Neuronal stem cell (in vitro differentiated cells): ENCODE results near the gene GABBR1.

Source experiments
- DNase-seq: peaks from one replicate; pipeline ENCODE4 v3.0.0-alpha.2; 2013; ENCODE audit warnings: low spot score
- H2AFZ ChIP-seq: one replicate; pipeline ENCODE4 v1.6.1; 2013; ENCODE audit warnings: mild to moderate bottlenecking, low read length, inconsistent platforms
- H2AK5ac ChIP-seq: 2 replicates; pipeline ENCODE4 v1.6.1; 2013; ENCODE audit warnings: low read depth, mild to moderate bottlenecking, inconsistent platforms, low read length, moderate library complexity, mixed read lengths
- H2BK120ac ChIP-seq: 2 replicates; pipeline ENCODE4 v1.6.1; 2013; ENCODE audit warnings: low read depth, mild to moderate bottlenecking, inconsistent platforms, low read length, moderate library complexity, mixed read lengths
- H2BK12ac ChIP-seq: one replicate; pipeline ENCODE4 v1.6.1; 2013; ENCODE audit warnings: low read length, inconsistent platforms
- H2BK15ac ChIP-seq: 2 replicates; pipeline ENCODE4 v1.6.1; 2013; ENCODE audit warnings: mild to moderate bottlenecking, low read length, inconsistent platforms, mixed read lengths
- H2BK5ac ChIP-seq: one replicate; pipeline ENCODE4 v1.6.1; 2013; ENCODE audit warnings: inconsistent platforms, mild to moderate bottlenecking, low read length, moderate library complexity
- H3K14ac ChIP-seq: one replicate; pipeline ENCODE4 v1.6.1; 2013; ENCODE audit warnings: low read length, inconsistent platforms
- H3K18ac ChIP-seq: 2 replicates; pipeline ENCODE4 v1.6.1; 2013; ENCODE audit warnings: low read length, inconsistent platforms
- H3K23ac ChIP-seq: 2 replicates; pipeline ENCODE4 v1.6.1; 2013; ENCODE audit warnings: low read depth, mild to moderate bottlenecking, mixed read lengths, low read length, inconsistent platforms; ENCODE audit not compliant: poor library complexity
- H3K27ac ChIP-seq: replicated peaks from 3 replicates; pipeline ENCODE4 v1.5.1; 2013; ENCODE audit warnings: low read length, inconsistent platforms
- H3K27me3 ChIP-seq, 3 experiments: 2 replicates each; pipeline ENCODE4 v1.6.1; 2013; ENCODE audit warnings: low read length in 3 of 3, mild to moderate bottlenecking in 2 of 3, inconsistent platforms in 1 of 3, low read depth in 1 of 3, mixed read lengths in 1 of 3, moderate library complexity in 1 of 3; ENCODE audit not compliant: control insufficient read depth in 3 of 3, insufficient read depth in 3 of 3
- H3K36me3 ChIP-seq, 2 donors: replicated peaks in 1 of 2; 2 replicates each; pipeline ENCODE4 v1.6.1; 2013; ENCODE audit warnings: low read length in 2 of 2; ENCODE audit not compliant: control insufficient read depth in 2 of 2, insufficient read depth in 2 of 2
- H3K4ac ChIP-seq: 2 replicates; pipeline ENCODE4 v1.6.1; 2013; ENCODE audit warnings: inconsistent platforms, mild to moderate bottlenecking, low read length, moderate library complexity
- H3K4me1 ChIP-seq, 2 donors: 1 replicate in 1 of 2; 2 replicates in 1 of 2; pipeline ENCODE4 v1.6.1; 2013; ENCODE audit warnings: low read length in 2 of 2, low read depth in 1 of 2; ENCODE audit not compliant: control insufficient read depth in 2 of 2, insufficient read depth in 1 of 2
- H3K4me2 ChIP-seq: one replicate; pipeline ENCODE4 v1.6.1; 2013; ENCODE audit warnings: mild to moderate bottlenecking, low read length, inconsistent platforms; ENCODE audit not compliant: insufficient read depth, poor library complexity, severe bottlenecking
- H3K4me3 ChIP-seq, 2 donors: 2 replicates each; pipeline ENCODE4 v1.5.1; 2013; ENCODE audit warnings: low read length in 2 of 2, mild to moderate bottlenecking in 2 of 2, inconsistent platforms in 1 of 2, moderate library complexity in 1 of 2
- H3K79me1 ChIP-seq: one replicate; pipeline ENCODE4 v1.6.1; 2013; ENCODE audit warnings: low read depth, mild to moderate bottlenecking, inconsistent platforms, low read length, moderate library complexity
- H3K9ac ChIP-seq: one replicate; pipeline ENCODE4 v1.6.1; 2013; ENCODE audit warnings: mild to moderate bottlenecking, low read depth, low read length, inconsistent platforms; ENCODE audit not compliant: poor library complexity
- H3K9me3 ChIP-seq, 2 donors: replicated peaks in 1 of 2; 2 replicates each; pipeline versions ENCODE3 to v1.6.1; 2013; ENCODE audit warnings: low read length in 2 of 2, mild to moderate bottlenecking in 2 of 2, inconsistent platforms in 1 of 2, low read depth in 1 of 2, mixed read lengths in 1 of 2, moderate library complexity in 1 of 2; ENCODE audit not compliant: control insufficient read depth in 2 of 2, insufficient read depth in 1 of 2
- H4K8ac ChIP-seq: one replicate; pipeline ENCODE4 v1.6.1; 2013; ENCODE audit warnings: low read depth, mild to moderate bottlenecking, inconsistent platforms, low read length, moderate library complexity
- H4K91ac ChIP-seq: one replicate; pipeline ENCODE4 v1.6.1; 2013; ENCODE audit warnings: low read length, low read depth, mild to moderate bottlenecking, inconsistent platforms; ENCODE audit not compliant: poor library complexity
- WGBS, 2 donors: extraction: QIAGEN DNeasy Blood & Tissue Kit; methylation state at CpG; one replicate each; pipeline ENCODE4 v1.1.7; 2013; ENCODE audit warnings: missing lambda C conversion rate in 2 of 2, mixed read lengths in 1 of 2; ENCODE audit not compliant: insufficient read length in 2 of 2, insufficient replicate concordance in 1 of 2; ENCODE audit errors: extremely low coverage in 2 of 2; 5-methylcytosine and 5-hydroxymethylcytosine counted together

Gene GABBR1

DNA sequence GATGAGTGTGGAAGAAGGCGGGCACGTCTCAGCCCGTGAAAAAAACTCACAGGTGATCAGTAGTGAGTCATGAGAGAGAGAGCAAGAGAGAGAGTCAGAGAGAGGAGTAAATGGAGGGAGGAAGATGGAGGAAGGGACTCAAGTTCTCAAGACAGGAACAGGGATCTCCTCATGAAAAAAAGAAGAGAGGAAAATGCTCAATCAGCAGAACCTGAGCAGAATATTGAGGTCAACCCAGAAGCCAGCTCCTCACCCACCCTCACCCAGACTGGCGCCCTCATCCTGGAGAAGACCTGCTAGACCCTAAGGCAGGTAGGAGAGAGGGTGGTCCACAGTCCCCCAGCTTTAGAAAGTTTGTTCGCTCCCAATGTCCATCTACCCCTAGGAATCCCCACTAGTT, 78.2 kb downstream of the GABBR1 start:
- H3K9ac ChIP-seq: no peak overlapping the region
- no peak overlapping the region for H3K4me2 ChIP-seq
- no peak for DNase-seq
- H3K27me3 ChIP-seq: peaks cover 14 to 88% (median 33%) of the 10 kb centered on the region in 3 experiments
- H2BK5ac ChIP-seq: no peak overlapping the region
- no peak overlapping the region for H2BK15ac ChIP-seq
- no peak overlapping the region for H2AK5ac ChIP-seq
- H2AFZ ChIP-seq: no peak overlapping the region
- no peak overlapping the region for H2BK12ac ChIP-seq
- no peak overlapping the region for H3K27ac ChIP-seq
- no peak overlapping the region for H3K14ac ChIP-seq
- peaks cover 3% of the 10 kb centered on the region for H3K79me1 ChIP-seq
- no peak overlapping the region for H3K23ac ChIP-seq
- no peak overlapping the region for H3K18ac ChIP-seq
- H3K4ac ChIP-seq: no peak overlapping the region
- no peak overlapping the region for H4K8ac ChIP-seq
- no peak overlapping the region for H3K4me3 ChIP-seq
- WGBS, 2 donors: no CpG with 5 or more reads among the region's 5 CpGs
- H2BK120ac ChIP-seq: no peak overlapping the region
- no peaks in the 10 kb centered on the region for H3K36me3 ChIP-seq
- H3K9me3 ChIP-seq: peaks cover 0 to 4% of the 10 kb centered on the region in 2 donors
- H4K91ac ChIP-seq: no peak overlapping the region
- H3K4me1 ChIP-seq: peaks cover 0 to 10% of the 10 kb centered on the region in 2 donors

GRCh38 chr6:29553268-29554057, 79.5 kb downstream of the GABBR1 start:
- Histone ChIP-seq H2AK5ac (peak overlapping the region; percentile 68), H2BK12ac (no peak overlapping the region), H3K36me3 (no peaks in the 10 kb centered on the region), H2BK5ac (peak overlapping the region; percentile 88), H3K79me1 (peaks cover 3% of the 10 kb centered on the region), H3K4me1 (peaks cover 0 to 6% of the 10 kb centered on the region in 2 donors), H4K91ac (no peak overlapping the region), H3K4me2 (peak overlapping the region; percentile 91), H3K9me3 (peaks cover 0 to 4% of the 10 kb centered on the region in 2 donors), H3K14ac (no peak overlapping the region), H4K8ac (no peak overlapping the region), H3K18ac (peak overlapping the region; percentile 92), H3K27me3 (peaks cover 14 to 91% (median 33%) of the 10 kb centered on the region in 3 experiments), H2AFZ (peak overlapping the region; percentile 83), H3K4me3 (peak overlapping the region in 1 of 2 donors; percentile 79), H3K4ac (no peak overlapping the region), H3K27ac (no peak overlapping the region), H2BK15ac (peak overlapping the region; percentile 87), H2BK120ac (peak overlapping the region; percentile 56), H3K9ac (peak overlapping the region; percentile 86), H3K23ac (peak overlapping the region; percentile 96)
- DNase-seq: peak; percentile 58
- WGBS, 2 donors: no CpG with 5 or more reads among the region's 83 CpGs

- no peak overlapping the region for H4K8ac ChIP-seq
- H3K18ac ChIP-seq: no peak overlapping the region
- H2BK120ac ChIP-seq: no peak overlapping the region
- no peak overlapping the region for H3K14ac ChIP-seq
- H3K4ac ChIP-seq: no peak overlapping the region
- no peak overlapping the region for H3K4me2 ChIP-seq
- H2BK15ac ChIP-seq: no peak overlapping the region
- no peak overlapping the region for H2BK12ac ChIP-seq
- H3K27me3 ChIP-seq: peaks cover 14 to 86% (median 33%) of the 10 kb centered on the region in 3 experiments
- peaks cover 0 to 6% of the 10 kb centered on the region in 2 donors for H3K4me1 ChIP-seq
- H2BK5ac ChIP-seq: no peak overlapping the region
- peaks cover 0 to 4% of the 10 kb centered on the region in 2 donors for H3K9me3 ChIP-seq
- no peak overlapping the region for H3K4me3 ChIP-seq
- no peak overlapping the region for H3K9ac ChIP-seq
- H3K23ac ChIP-seq: no peak overlapping the region
- H4K91ac ChIP-seq: no peak overlapping the region
- no peak overlapping the region for H3K27ac ChIP-seq
- no peak overlapping the region for H2AK5ac ChIP-seq
- WGBS, 2 donors: no CpG with 5 or more reads among the region's 5 CpGs
- H3K79me1 ChIP-seq: peaks cover 3% of the 10 kb centered on the region
- H2AFZ ChIP-seq: no peak overlapping the region
- DNase-seq: no peak
- no peaks in the 10 kb centered on the region for H3K36me3 ChIP-seq
Observed at GRCh38 chr6:29552512-29553051, 80.4 kb downstream of the GABBR1 start.

GRCh38 chr6:29547573-29547972, 85.4 kb downstream of the GABBR1 start:
- H2AK5ac ChIP-seq: no peak overlapping the region
- no peak overlapping the region for H3K4ac ChIP-seq
- no peak overlapping the region for H2BK15ac ChIP-seq
- H2BK120ac ChIP-seq: no peak overlapping the region
- H3K79me1 ChIP-seq: no peaks in the 10 kb centered on the region
- no peak overlapping the region for H4K8ac ChIP-seq
- H2BK5ac ChIP-seq: no peak overlapping the region
- WGBS, 2 donors: no CpG with 5 or more reads among the region's 3 CpGs
- H3K36me3 ChIP-seq: no peaks in the 10 kb centered on the region
- H3K9ac ChIP-seq: no peak overlapping the region
- no peak for DNase-seq
- no peak overlapping the region for H3K23ac ChIP-seq
- H3K18ac ChIP-seq: no peak overlapping the region
- H3K27me3 ChIP-seq: peaks cover 0 to 40% (median under 1%) of the 10 kb centered on the region in 3 experiments
- no peak overlapping the region for H3K4me2 ChIP-seq
- H4K91ac ChIP-seq: no peak overlapping the region
- H2AFZ ChIP-seq: no peak overlapping the region
- H2BK12ac ChIP-seq: no peak overlapping the region
- no peaks in the 10 kb centered on the region for H3K9me3 ChIP-seq
- no peak overlapping the region for H3K4me3 ChIP-seq
- H3K14ac ChIP-seq: no peak overlapping the region
- no peak overlapping the region for H3K27ac ChIP-seq
- H3K4me1 ChIP-seq: peaks cover 0 to 2% of the 10 kb centered on the region in 2 donors
